ENCODE data around the gene TLR2.

DNA sequence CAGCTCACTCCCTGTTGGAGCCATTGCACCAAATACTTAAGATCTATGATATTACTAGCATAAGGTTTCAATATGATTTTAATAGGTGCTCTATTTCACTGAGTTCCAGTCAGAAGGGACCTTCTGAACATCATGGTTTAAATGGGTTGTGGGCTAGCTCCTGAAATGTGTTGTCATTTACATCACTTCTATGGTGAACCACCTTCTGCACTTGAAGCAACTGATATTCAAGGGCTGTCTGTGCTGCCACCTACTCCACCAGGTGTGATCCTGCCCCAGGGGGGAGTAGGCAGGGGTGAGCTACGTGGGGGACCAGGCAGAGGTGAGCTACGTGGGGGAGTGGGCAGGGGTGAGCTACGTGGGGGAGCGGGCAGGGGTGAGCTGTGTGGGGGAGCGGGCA lies 40.5 kb downstream of the TLR2 start:
- TF ChIP-seq CTCF (IDR thresholded peaks at IDR 0.05) (no peak), POLR2A (IDR thresholded peaks at IDR 0.05) (no peak)
